Stimulated activated CD8-positive, alpha-beta memory T cell treated with anti-CD3 and anti-CD28 coated beads, Interleukin-4, amount 100 ng/mL, for 24 hours (primary cell): ENCODE data around the gene TMEM150A.
"Not testable (repeated sequence)": the region's sequence is repeated elsewhere in the genome, so short reads cannot be mapped to it uniquely, and the experiment has no call there.

Source experiments
- DNase-seq: peaks from one replicate; pipeline ENCODE4 v3.0.0-alpha.2; 2020; ENCODE audit warnings: low read depth

TMEM150A gene, protein sequence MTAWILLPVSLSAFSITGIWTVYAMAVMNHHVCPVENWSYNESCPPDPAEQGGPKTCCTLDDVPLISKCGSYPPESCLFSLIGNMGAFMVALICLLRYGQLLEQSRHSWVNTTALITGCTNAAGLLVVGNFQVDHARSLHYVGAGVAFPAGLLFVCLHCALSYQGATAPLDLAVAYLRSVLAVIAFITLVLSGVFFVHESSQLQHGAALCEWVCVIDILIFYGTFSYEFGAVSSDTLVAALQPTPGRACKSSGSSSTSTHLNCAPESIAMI

DNA sequence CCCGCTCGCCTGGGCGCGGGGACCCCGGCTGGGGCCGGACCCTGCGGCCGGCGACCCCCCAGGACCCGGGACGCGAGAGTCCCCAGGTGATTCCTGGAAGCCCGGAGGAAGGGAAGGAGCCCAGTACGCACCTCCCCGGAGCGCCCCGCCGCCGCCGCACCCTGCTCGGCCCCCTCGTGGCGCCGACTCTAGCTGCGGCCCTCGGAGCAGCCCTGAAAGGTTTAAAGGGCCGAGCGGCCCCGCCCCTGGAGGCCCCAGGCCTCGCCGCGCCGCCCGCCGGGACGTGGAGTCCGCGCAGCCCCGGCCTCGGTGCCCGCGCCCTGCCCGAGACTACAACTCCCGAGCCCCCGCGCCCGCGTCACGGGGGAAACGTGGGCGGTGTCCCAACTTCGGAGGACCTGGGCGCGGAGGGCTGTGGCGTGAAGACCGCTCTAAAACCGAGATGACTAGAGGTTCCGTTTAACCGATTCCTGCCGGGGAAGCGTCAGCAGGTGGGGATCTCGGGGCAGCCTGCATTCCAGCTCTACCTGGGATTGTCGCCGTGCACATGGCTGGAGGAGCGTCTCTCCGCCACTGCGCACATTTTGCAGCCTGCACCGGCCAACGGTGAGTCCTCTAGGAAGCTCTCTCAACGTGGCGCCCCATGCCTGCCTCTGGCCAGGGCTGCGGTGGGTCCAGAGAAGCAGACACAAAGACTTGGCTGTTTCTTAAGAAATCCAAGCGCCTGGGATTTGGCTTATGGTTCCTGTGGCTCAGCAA is at the start of gene TMEM150A:
Gene TMEM150A (minus strand): TSS at position 223 of the 759 bp plus-strand sequence. CDS start 750 bp downstream, outside the sequence.
- peak; percentile 91 for DNase-seq

- DNase-seq: no peak
Observed at GRCh38 chr2:85652056-85652455, 49.6 kb upstream of the TMEM150A start.

GRCh38 chr2:85651097-85651496 is 48.6 kb upstream of the TMEM150A start:
- DNase-seq: no peak

DNA sequence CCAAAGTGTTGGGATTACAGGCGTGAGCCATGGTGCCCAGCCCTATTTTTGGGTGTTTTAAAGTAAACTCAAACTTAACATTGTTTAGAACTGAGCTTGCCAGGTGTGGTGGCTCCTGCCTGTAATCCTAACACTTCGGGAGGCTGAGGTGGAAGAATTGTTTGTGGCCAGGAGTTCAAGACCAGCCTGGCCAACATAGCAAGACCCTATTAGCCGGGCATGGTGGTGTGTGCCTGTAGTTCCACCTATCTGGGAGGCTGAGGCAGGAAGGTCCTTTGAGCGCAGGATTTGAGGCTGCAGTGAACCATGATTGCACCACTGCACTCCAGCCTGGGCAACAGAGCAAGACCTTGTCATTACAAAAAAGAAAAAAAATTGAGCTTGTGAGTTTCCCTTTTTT is 48.0 kb upstream of the TMEM150A start:
- no peak for DNase-seq

- no peak for DNase-seq
Observed at GRCh38 chr2:85649201-85650190, 47.0 kb upstream of the TMEM150A start.

DNA sequence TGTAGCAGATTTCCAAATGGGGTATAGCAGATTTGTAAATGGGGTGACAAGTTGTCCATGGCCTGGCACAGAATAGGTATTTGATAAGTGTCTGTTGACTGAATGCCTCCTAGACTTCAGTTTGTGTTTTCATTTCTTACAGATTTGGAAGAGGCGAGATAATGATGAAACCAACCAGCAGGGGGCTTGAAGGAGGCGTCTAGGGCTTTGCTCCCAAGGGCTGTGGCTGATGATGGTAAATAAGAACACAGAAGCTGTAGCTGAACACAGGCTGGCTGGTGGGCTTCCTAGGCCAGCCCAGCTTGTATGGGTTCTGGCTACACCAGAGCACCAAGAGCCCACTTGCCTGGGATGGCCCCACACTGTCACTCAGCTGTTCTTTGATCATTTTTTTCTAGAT is 46.1 kb upstream of the TMEM150A start:
- DNase-seq: no peak

GRCh38 chr2:85647823-85648526 is 45.5 kb upstream of the TMEM150A start:
- no peak for DNase-seq

GRCh38 chr2:85646166-85646565 is 43.7 kb upstream of the TMEM150A start:
- DNase-seq: no peak

DNA sequence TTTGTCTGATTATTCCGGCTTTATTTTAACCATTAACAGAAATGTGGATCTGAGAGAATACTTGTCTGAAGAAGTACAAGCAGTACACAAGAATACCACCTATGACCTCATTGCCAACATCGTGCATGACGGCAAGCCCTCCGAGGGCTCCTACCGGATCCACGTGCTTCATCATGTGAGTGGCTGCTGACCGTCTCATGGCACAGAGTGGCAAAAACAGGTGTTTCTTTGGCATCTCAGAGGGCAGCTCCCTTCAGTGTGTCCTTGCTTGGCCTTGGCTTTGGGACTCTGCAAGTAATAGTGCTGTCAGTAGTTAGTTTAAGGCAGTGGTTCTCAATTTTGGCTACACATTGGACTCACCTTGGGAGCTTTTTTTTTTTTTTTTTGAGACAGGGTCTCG is 42.4 kb upstream of the TMEM150A start:
- no peak for DNase-seq

- DNase-seq: no peak
Observed at GRCh38 chr2:85642725-85643124, 40.2 kb upstream of the TMEM150A start.

DNA sequence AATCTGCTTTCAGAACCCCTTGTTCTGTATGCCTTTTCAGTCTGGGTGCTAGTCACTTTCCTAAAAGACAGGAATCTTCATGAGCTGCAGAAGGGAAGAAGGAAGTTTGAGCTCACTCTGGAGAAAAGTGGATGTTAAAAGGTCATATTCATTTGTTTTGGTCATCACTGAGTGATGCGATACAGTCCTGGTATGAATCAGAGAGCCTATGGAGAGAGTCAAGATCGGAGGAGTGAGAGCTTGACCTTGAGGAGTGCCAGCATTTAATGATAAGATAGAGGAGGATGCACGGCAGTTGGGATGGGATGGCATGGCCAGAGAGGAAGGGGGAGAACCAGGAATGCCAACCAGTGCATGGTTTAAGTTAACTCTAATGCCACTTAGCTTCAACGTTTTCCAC is 33.1 kb upstream of the TMEM150A start:
- no peak for DNase-seq

GRCh38 chr2:85635011-85635410 is 32.5 kb upstream of the TMEM150A start:
- no peak for DNase-seq

GRCh38 chr2:85631316-85631715 is 28.8 kb upstream of the TMEM150A start:
- DNase-seq: no peak

DNA sequence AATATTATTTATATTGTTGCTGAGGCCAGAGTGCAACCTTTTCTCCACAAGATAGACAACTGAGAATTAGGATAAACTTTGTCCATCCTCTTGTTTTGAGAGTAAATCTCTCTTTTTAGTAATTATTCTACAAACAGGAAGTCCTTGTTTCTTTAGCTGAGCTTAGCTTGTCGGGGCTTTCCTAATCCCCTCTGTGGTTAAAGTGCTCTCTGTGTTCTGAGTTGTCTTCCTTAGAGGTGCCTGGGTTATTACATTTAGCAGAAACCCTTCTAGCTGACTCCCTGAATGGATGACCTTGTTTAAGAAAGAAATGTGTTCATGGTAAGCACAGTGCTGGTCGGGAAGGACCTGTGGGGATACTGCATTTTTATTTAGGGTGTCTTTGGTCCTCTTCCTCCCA is 26.2 kb upstream of the TMEM150A start:
- DNase-seq: no peak

DNA sequence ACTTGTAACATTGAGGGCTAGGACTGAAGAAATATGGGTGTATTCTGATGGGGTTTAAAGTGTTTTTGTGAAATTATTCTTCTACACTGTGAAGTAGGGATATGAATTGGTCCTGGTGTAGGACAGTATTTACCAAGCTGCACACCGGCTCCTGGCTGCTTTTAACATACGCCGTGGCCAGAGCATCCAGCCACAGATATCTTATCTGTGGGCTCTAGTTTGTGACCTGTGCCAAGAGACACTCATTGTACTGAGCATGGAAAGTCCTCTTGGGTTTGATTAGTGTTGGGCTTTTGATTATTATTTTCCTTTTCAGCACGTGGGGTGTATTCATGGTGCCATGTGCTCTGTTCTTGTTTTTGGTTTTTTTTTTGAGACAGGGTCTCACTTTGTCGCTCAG is 21.5 kb upstream of the TMEM150A start:
- no peak for DNase-seq

GRCh38 chr2:85621338-85621737 is 18.8 kb upstream of the TMEM150A start:
- no peak for DNase-seq

GRCh38 chr2:85619617-85620016 is 17.1 kb upstream of the TMEM150A start:
- DNase-seq: no peak

GRCh38 chr2:85617723-85618122 is 15.2 kb upstream of the TMEM150A start:
- not testable (repeated sequence) for DNase-seq

GRCh38 chr2:85615413-85615728 is 12.9 kb upstream of the TMEM150A start:
- no peak for DNase-seq

DNA sequence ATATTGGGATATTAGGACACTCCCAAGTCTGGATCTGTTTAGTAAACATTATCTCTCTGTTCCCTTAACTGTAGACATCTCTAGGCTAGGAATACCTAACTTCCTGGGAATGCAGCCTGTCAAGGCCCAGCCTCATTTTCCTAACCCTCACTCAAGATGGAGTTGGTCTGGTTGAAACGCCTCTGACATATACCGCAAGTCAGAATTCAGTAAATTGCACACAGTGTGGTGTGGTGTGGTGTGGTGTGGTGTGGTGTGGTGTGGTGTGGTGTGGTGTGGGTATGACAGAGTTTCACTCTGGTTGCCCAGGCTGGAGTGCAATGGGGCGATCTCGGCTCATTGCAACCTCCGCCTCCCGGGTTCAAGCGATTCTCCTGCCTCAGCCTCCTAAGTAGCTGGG is 12.3 kb upstream of the TMEM150A start:
- DNase-seq: not testable (repeated sequence)

DNA sequence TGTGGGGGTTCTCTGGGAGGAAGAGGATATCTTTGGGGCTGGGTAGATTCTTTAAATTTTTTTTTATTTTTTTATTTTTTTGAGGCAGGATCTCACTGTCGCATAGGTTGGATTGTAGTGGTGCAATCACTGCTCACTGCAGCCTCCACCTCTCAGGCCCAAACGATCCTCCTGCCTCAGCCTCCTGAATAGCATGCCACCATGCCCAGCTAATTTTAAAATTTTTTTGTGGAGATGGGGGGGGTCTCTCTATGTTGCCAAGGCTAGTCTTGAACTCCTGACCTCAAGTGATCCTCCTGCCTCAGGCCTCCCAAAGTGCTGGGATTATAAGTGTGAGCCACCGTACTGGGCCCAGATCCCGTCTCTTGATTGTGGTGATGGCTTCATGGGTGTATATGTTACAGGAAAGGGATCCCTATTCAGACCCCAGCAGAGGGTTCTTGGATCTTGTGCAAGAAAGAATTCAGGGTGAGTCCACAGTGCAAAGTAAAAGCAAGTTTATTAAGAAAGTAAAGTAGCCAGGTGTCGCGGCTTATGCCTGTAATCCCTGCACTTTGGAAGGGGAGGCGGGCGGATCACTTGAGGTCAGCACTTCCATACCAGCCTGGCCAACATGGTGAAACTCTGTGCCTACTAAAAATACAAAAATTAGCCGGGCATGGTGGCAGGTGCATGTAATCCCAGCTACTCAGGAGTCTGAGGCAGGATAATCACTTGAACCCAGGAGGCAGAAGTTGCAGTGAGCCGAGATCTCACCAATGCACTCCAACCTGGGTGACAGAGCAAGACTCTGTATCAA is 11.4 kb upstream of the TMEM150A start:
- no peak for DNase-seq
